Right lobe of liver (tissue), 4 donors: ENCODE measurements around the gene CDH3.

ENCODE experiments used
- CTCF ChIP-seq, 4 donors: fragments of 200-600 bp in 3 of 4; fragments of 450-650 bp in 1 of 4; IDR thresholded peaks; one replicate each; pipeline versions ENCODE4 v1.5.1 to v1.8.0; 2016 to 2022; ENCODE audit warnings: antibody characterized with exemption in 4 of 4, mild to moderate bottlenecking in 2 of 4
- POLR2A ChIP-seq: fragments of 450-650 bp; IDR thresholded peaks from one replicate; pipeline ENCODE4 v1.6.1; 2017; ENCODE audit warnings: antibody characterized with exemption, mild to moderate bottlenecking
- donor health status: DM: no; HTN: no; CAD: no.
- donor health status: DM: no; HTN: no; CAD: no.
- donor health status: DM: no; HTN: yes; CAD: no.

DNA sequence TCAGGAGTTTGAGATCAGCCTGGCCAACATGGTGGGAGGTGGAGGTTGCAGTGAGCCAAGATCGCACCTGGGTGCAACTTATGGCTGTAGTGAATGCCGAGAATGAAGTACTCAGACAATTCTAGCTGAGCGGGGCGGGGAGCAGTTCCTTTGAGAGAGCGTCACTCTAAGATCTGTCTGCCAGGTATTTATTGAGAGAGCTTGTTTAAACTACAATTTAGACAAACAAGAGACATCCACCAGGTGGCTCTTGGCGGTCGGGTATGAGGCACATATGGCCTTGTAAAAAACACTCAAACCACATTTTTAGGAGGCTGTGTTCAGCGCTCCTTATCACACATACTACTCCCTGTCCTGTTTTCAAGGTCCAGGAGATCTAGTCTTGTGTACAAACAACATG lies 51.4 kb downstream of the CDH3 start:
- TF ChIP-seq CTCF (IDR thresholded peaks at IDR 0.05) (no peak), POLR2A (no peak)
